Measurements from ENCODE around the gene NR6A1. TPM values are rescaled to one million over a fixed set of nuclear protein-coding genes. Genes with fewer than 3 reads are reported as not detected.

Gene NR6A1
- total RNA-seq, 1 experiment from 2014 or later, result 2.0 TPM

GRCh38 chr9:124495126-124496074, 275.7 kb downstream of the NR6A1 start:
- DNase-seq (ENCODE audit: low read depth), result no peak

- no peak for DNase-seq (ENCODE audit: low read depth)
Observed at GRCh38 chr9:124493794-124494479, 277.2 kb downstream of the NR6A1 start.

GRCh38 chr9:124493218-124493617, 277.9 kb downstream of the NR6A1 start:
- DNase-seq (ENCODE audit: low read depth), result no peak

GRCh38 chr9:124492818-124493217, 278.3 kb downstream of the NR6A1 start:
- no peak for DNase-seq (ENCODE audit: low read depth)

GRCh38 chr9:124491049-124491975, 279.8 kb downstream of the NR6A1 start:
- no peak for DNase-seq (ENCODE audit: low read depth)

- no peak for DNase-seq (ENCODE audit: low read depth)
Observed at GRCh38 chr9:124490004-124490403, 281.1 kb downstream of the NR6A1 start.

- DNase-seq (ENCODE audit: low read depth), result no peak
Observed at GRCh38 chr9:124489222-124489621, 281.9 kb downstream of the NR6A1 start.

GRCh38 chr9:124488641-124489210, 282.4 kb downstream of the NR6A1 start:
- no peak for DNase-seq (ENCODE audit: low read depth)

GRCh38 chr9:124487260-124488182, 283.6 kb downstream of the NR6A1 start:
- DNase-seq (ENCODE audit: low read depth), result no peak

- no peak for DNase-seq (ENCODE audit: low read depth)
Observed at GRCh38 chr9:124486778-124487259, 284.3 kb downstream of the NR6A1 start.

- DNase-seq (ENCODE audit: low read depth), result no peak
Observed at GRCh38 chr9:124485936-124486335, 285.2 kb downstream of the NR6A1 start.

GRCh38 chr9:124485201-124485600, 285.9 kb downstream of the NR6A1 start:
- DNase-seq (ENCODE audit: low read depth), result no peak

- no peak for DNase-seq (ENCODE audit: low read depth)
Observed at GRCh38 chr9:124483481-124483880, 287.6 kb downstream of the NR6A1 start.

GRCh38 chr9:124482431-124483031, 288.6 kb downstream of the NR6A1 start:
- DNase-seq (ENCODE audit: low read depth), result no peak

- no peak for DNase-seq (ENCODE audit: low read depth)
Observed at GRCh38 chr9:124481115-124481514, 290.0 kb downstream of the NR6A1 start.

GRCh38 chr9:124480621-124480981, 290.5 kb downstream of the NR6A1 start:
- DNase-seq (ENCODE audit: low read depth), result peak; percentile 40

GRCh38 chr9:124479947-124480620, 291.0 kb downstream of the NR6A1 start:
- no peak for DNase-seq (ENCODE audit: low read depth)

GRCh38 chr9:124479371-124479770, 291.7 kb downstream of the NR6A1 start:
- no peak for DNase-seq (ENCODE audit: low read depth)

- no peak for DNase-seq (ENCODE audit: low read depth)
Observed at GRCh38 chr9:124478354-124478753, 292.8 kb downstream of the NR6A1 start.
